DMS 273 treated with DMSO at 0.1 percent for 48 hours (cell line): Measurements from ENCODE around the gene TRAK2.
A peak's percentile ranks its signal among the peaks of the same experiment; 100 is the strongest.
"Not testable (repeated sequence)": the region's sequence is repeated elsewhere in the genome, so short reads cannot be mapped to it uniquely, and the experiment has no call there.

ENCODE experiments used
- DNase-seq: peaks from one replicate; lab custom pipeline; 2025; lab: John Stamatoyannopoulos, UW

The TRAK2 gene

GRCh38 chr2:201414099-201415023, 36.9 kb downstream of the TRAK2 start:
- no peak for DNase-seq

GRCh38 chr2:201413552-201413951, 37.7 kb downstream of the TRAK2 start:
- no peak for DNase-seq

GRCh38 chr2:201413143-201413542, 38.1 kb downstream of the TRAK2 start:
- no peak for DNase-seq

- no peak for DNase-seq
Measured at GRCh38 chr2:201411421-201411820, 39.8 kb downstream of the TRAK2 start.

- DNase-seq, result no peak
Measured at GRCh38 chr2:201408931-201409330, 42.3 kb downstream of the TRAK2 start.

- DNase-seq, result peak; percentile 32
Measured at GRCh38 chr2:201407265-201407664, 44.0 kb downstream of the TRAK2 start.

GRCh38 chr2:201406077-201406662, 45.1 kb downstream of the TRAK2 start:
- DNase-seq, result peak; percentile 52

GRCh38 chr2:201404699-201405280, 46.5 kb downstream of the TRAK2 start:
- no peak for DNase-seq

- no peak for DNase-seq
Measured at GRCh38 chr2:201403880-201404279, 47.4 kb downstream of the TRAK2 start.

GRCh38 chr2:201402651-201403562, 48.4 kb downstream of the TRAK2 start:
- DNase-seq, result no peak

- no peak for DNase-seq
Measured at GRCh38 chr2:201401815-201402214, 49.4 kb downstream of the TRAK2 start.

- no peak for DNase-seq
Measured at GRCh38 chr2:201396595-201396994, 54.7 kb downstream of the TRAK2 start.

- DNase-seq, result no peak
Measured at GRCh38 chr2:201383136-201383535, 68.1 kb downstream of the TRAK2 start.

- DNase-seq, result no peak
Measured at GRCh38 chr2:201378496-201379397, 72.5 kb downstream of the TRAK2 start.

GRCh38 chr2:201377218-201377617, 74.0 kb downstream of the TRAK2 start:
- no peak for DNase-seq

GRCh38 chr2:201369775-201370174, 81.5 kb downstream of the TRAK2 start:
- no peak for DNase-seq

GRCh38 chr2:201369318-201369717, 81.9 kb downstream of the TRAK2 start:
- DNase-seq, result not testable (repeated sequence)

- no peak for DNase-seq
Measured at GRCh38 chr2:201366146-201366545, 85.1 kb downstream of the TRAK2 start.

- DNase-seq, result peak; percentile 1
Measured at GRCh38 chr2:201363857-201364560, 87.2 kb downstream of the TRAK2 start.

- no peak for DNase-seq
Measured at GRCh38 chr2:201362396-201362795, 88.9 kb downstream of the TRAK2 start.
